K562 (cell line): ENCODE results near the gene ADM5. TPM values are rescaled to one million over a fixed set of nuclear protein-coding genes. Genes with fewer than 3 reads are reported as not detected.

ENCODE experiments used
- BRF2 ChIP-seq: IDR thresholded peaks from 3 replicates; pipeline ENCODE4 v1.6.1; 2011; ENCODE audit warnings: borderline replicate concordance, mild to moderate bottlenecking; ENCODE audit not compliant: insufficient read length, insufficient read depth
- C11orf30 ChIP-seq: fragments of 450-650 bp; IDR thresholded peaks from 2 replicates; pipeline ENCODE4 v1.6.1; 2016; ENCODE audit warnings: low read depth, mild to moderate bottlenecking
- ESRRA ChIP-seq: fragments of 450-650 bp; IDR thresholded peaks from 2 replicates; pipeline ENCODE4 v1.6.1; 2014; ENCODE audit warnings: low read depth, mild to moderate bottlenecking, moderate library complexity, borderline replicate concordance
- HCFC1 ChIP-seq: IDR thresholded peaks from 2 replicates; pipeline ENCODE4 v1.6.1; 2012; ENCODE audit warnings: low read depth, low read length, improper control_type of control experiment
- HDAC6 ChIP-seq: IDR thresholded peaks from 2 replicates; pipeline ENCODE4 v1.6.1; 2012; ENCODE audit warnings: low read depth, mild to moderate bottlenecking, control low read depth, inconsistent platforms, low read length, moderate library complexity
- HDGF ChIP-seq: fragments of 450-650 bp; IDR thresholded peaks from 2 replicates; pipeline ENCODE4 v1.6.1; 2016
- JUNB ChIP-seq: fragments of 450-650 bp; formaldehyde crosslinking; conservative IDR thresholded peaks from 2 replicates; pipeline ENCODE4 v1.4.0; 2020; ENCODE audit warnings: mild to moderate bottlenecking
- MYBL2 ChIP-seq, 2 experiments: fragments of 450-650 bp in 1 of 2; sonication (generic) in 1 of 2; formaldehyde crosslinking in 1 of 2; IDR thresholded peaks; 2 replicates each; pipeline versions ENCODE4 v1.6.1 to v1.8.1; 2017 to 2022; ENCODE audit warnings: borderline replicate concordance in 1 of 2, inconsistent platforms in 1 of 2, low read depth in 1 of 2, mild to moderate bottlenecking in 1 of 2, missing genetic modification reagents in 1 of 2, moderate library complexity in 1 of 2
- NFATC3 ChIP-seq: fragments of 450-650 bp; IDR thresholded peaks from 2 replicates; pipeline ENCODE4 v1.6.1; 2017; ENCODE audit warnings: mild to moderate bottlenecking
- NFIX ChIP-seq: fragments of 250-450 bp; sonication (Bioruptor Pico); IDR thresholded peaks from 2 replicates; pipeline ENCODE4 v1.4.0; 2020; ENCODE audit warnings: low read depth, mild to moderate bottlenecking, moderate library complexity
- PHB2 ChIP-seq: fragments of 450-650 bp; IDR thresholded peaks from 2 replicates; pipeline ENCODE4 v1.6.1; 2017; ENCODE audit warnings: low read depth
- SLC30A9 ChIP-seq: fragments of 250-450 bp; sonication (Bioruptor Pico); IDR thresholded peaks from 2 replicates; pipeline ENCODE4 v1.8.0; 2022; ENCODE audit warnings: mild to moderate bottlenecking, moderate library complexity
- SMARCA5 ChIP-seq: fragments of 450-650 bp; IDR thresholded peaks from 2 replicates; pipeline ENCODE4 v1.6.1; 2016
- TCF7 ChIP-seq: sonication (generic); IDR thresholded peaks from 2 replicates; pipeline ENCODE4 v1.6.1; 2016; ENCODE audit warnings: antibody characterized with exemption, borderline replicate concordance
- WHSC1 ChIP-seq: IDR thresholded peaks from one replicate; pipeline ENCODE4 v1.6.1; 2012; ENCODE audit warnings: low read length, control low read depth, inconsistent platforms
- ZNF398 ChIP-seq: fragments of 250-450 bp; sonication (Bioruptor Pico); IDR thresholded peaks from 2 replicates; pipeline ENCODE4 v1.8.0; 2021; ENCODE audit warnings: moderate library complexity, mild to moderate bottlenecking, inconsistent platforms
- ZNF785 ChIP-seq: fragments of 250-450 bp; sonication (Bioruptor Pico); IDR thresholded peaks from 2 replicates; pipeline ENCODE4 v1.4.0; 2020; ENCODE audit warnings: mild to moderate bottlenecking
- polyA plus RNA-seq, 8 experiments: library from polyadenylated mRNA; depleted of rRNA in 4 of 8; stranded (reverse) in 5 of 8; unstranded in 3 of 8; fragments of >200 nt; fragmentation: Nextera tagmentation in 2 of 8; fragmentation: Illumina TruSeq in 1 of 8; extraction: Ambion mirVana in 2 of 8; extraction: Trizol in 1 of 8; gene quantifications; 2 replicates each; pipeline versions ENCODE4 v1.2.1 to v1.2.3, GENCODE V29; 2011 to 2014; ENCODE audit warnings: inconsistent platforms in 1 of 8, missing spikeins in 1 of 8
- total RNA-seq, 7 experiments: library from RNA; depleted of rRNA in 6 of 7; stranded (reverse); fragments of >200 nt in 6 of 7; fragmentation: Illumina TruSeq in 2 of 7; extraction: Trizol in 2 of 7; gene quantifications; 2 replicates each; pipeline versions ENCODE4 v1.2.1 to v1.2.3, GENCODE V29; 2011 to 2021; ENCODE audit warnings: low replicate concordance in 1 of 7
- TF ChIP-seq, protein P1 (sequence below), 2 experiments: fragments of 450-650 bp; IDR thresholded peaks; 2 replicates each; pipeline ENCODE4 v1.6.1; 2016; ENCODE audit warnings: mild to moderate bottlenecking in 2 of 2, borderline replicate concordance in 1 of 2, low read depth in 1 of 2, moderate library complexity in 1 of 2

Gene ADM5
- total and polyA plus RNA-seq, 9 of the 15 experiments (the other 6 are each of a cell fraction or from before 2014, with no cell fraction given), result 0.13 to 8.4 (median 2.0) TPM; not detected in 1

- no peak; the same call in 1 of the 2 replicates for TF ChIP-seq MYBL2 (IDR thresholded peaks at IDR 0.05; ENCODE audit: low read depth)
- no peak for TF ChIP-seq MYBL2 (CRISPR knock-in tag; IDR thresholded peaks at IDR 0.05; ENCODE audit: borderline replicate concordance)
- TF ChIP-seq ZNF398 (CRISPR knock-in tag), result no peak
- TF ChIP-seq HDAC6, result no peak
- TF ChIP-seq WHSC1, result no peak
- TF ChIP-seq HDGF, result 0 out of 2 replicates have a peak, but pooled peaks have one; percentile 54
- TF ChIP-seq BRF2, result no peak
- TF ChIP-seq PHB2, result no peak
- no peak for TF ChIP-seq ZNF785 (CRISPR knock-in tag)
- peak; percentile 42; the same call in 1 of the 2 replicates for TF ChIP-seq NFATC3
- TF ChIP-seq NFIX (CRISPR knock-in tag), result no peak
- no peak for TF ChIP-seq C11orf30
- peak; percentile 98 for TF ChIP-seq SMARCA5
- TF ChIP-seq SLC30A9 (CRISPR knock-in tag), result no peak
- TF ChIP-seq HCFC1, result 0 out of 2 replicates have a peak, but pooled peaks have one; percentile 19
- TF ChIP-seq, protein P1, sequence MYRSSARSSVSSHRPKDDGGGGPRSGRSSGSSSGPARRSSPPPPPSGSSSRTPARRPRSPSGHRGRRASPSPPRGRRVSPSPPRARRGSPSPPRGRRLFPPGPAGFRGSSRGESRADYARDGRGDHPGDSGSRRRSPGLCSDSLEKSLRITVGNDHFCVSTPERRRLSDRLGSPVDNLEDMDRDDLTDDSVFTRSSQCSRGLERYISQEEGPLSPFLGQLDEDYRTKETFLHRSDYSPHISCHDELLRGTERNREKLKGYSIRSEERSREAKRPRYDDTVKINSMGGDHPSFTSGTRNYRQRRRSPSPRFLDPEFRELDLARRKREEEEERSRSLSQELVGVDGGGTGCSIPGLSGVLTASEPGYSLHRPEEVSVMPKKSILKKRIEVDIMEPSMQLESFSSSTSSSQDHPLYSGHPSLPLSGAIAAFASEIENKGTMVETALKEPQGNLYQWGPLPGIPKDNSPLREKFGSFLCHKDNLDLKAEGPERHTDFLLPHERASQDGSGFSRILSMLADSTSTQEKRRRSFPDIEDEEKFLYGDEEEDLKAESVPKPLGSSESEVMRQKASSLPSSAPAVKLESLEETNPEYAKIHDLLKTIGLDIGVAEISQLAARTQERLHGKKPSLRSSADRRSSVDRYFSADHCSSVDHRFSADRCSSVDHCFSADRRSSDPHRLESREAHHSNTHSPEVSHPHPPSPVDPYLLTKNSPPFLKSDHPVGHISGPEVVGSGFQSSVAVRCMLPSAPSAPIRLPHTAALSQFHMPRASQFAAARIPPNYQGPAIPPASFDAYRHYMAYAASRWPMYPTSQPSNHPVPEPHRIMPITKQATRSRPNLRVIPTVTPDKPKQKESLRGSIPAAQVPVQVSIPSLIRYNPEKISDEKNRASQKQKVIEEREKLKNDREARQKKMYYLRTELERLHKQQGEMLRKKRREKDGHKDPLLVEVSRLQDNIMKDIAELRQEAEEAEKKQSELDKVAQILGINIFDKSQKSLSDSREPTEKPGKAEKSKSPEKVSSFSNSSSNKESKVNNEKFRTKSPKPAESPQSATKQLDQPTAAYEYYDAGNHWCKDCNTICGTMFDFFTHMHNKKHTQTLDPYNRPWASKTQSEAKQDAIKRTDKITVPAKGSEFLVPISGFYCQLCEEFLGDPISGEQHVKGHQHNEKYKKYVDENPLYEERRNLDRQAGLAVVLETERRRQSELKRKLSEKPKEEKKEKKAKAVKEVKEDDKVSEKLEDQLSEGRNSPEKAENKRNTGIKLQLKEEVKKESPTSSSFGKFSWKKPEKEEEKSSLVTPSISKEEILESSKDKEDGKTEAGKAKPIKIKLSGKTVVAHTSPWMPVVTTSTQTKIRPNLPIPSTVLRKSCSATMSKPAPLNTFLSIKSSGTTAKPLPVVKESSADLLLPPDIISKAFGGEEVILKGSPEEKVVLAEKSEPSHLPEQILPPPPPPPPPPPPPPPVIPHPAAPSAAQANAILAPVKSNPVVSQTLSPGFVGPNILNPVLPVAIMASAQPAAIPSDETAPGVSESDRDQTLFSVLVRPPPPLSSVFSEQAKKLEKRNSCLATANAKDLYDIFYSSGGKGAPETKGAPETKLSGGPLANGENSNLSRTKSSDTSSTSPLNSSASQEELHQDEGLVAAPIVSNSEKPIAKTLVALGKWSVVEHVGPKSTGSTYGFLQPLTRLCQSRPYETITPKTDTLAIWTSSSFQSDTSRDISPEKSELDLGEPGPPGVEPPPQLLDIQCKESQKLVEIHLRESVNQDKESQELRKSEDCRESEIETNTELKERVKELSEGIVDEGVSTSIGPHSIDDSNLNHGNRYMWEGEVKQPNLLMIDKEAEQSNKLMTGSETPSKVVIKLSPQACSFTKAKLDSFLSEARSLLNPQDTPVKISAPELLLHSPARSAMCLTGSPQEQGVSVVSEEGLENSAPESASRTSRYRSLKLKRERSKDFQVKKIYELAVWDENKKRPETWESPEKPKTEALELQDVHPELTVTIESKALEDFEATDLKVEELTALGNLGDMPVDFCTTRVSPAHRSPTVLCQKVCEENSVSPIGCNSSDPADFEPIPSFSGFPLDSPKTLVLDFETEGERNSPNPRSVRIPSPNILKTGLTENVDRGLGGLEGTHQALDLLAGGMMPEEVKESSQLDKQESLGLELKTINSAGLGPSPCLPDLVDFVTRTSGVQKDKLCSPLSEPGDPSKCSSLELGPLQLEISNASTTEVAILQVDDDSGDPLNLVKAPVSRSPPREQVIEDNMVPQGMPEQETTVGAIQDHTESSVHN (IDR thresholded peaks at IDR 0.05; ENCODE audit: borderline replicate concordance in 1 of 2, low read depth in 1 of 2), result no peak
- TF ChIP-seq ESRRA, result peak; percentile 35; the same call in 1 of the 2 replicates
- no peak for TF ChIP-seq JUNB (CRISPR knock-in tag)
- no peak for TF ChIP-seq TCF7
Measured at GRCh38 chr19:49676136-49676783, 13.1 kb upstream of the ADM5 start (continued).
